ENCODE measurements around the gene GAA. TPM values are rescaled to one million over a fixed set of nuclear protein-coding genes. Genes with fewer than 3 reads are reported as not detected.
"Not testable (repeated sequence)": the region's sequence is repeated elsewhere in the genome, so short reads cannot be mapped to it uniquely, and the experiment has no call there.

GAA gene
- total RNA-seq, 1 experiment from 2014 or later = 131 TPM

- TF ChIP-seq ZBTB33 (IDR thresholded peaks at IDR 0.05; ENCODE audit: extremely low read depth, insufficient replicate concordance, low read length) = no peak
- TF ChIP-seq ATF3 (IDR thresholded peaks at IDR 0.05) = no peak
- TF ChIP-seq RAD21 (IDR thresholded peaks at IDR 0.05; ENCODE audit: low read depth) = no peak
- no peak for TF ChIP-seq CEBPB (IDR thresholded peaks at IDR 0.05; ENCODE audit: low read depth)
- no peak for TF ChIP-seq EGR1 (IDR thresholded peaks at IDR 0.05; ENCODE audit: low read depth)
- no peak for TF ChIP-seq YY1 (IDR thresholded peaks at IDR 0.05; ENCODE audit: extremely low read depth, insufficient replicate concordance, low read depth, low read length)
- no peak for TF ChIP-seq CBX3 (IDR thresholded peaks at IDR 0.05; ENCODE audit: low read depth)
- no peak for TF ChIP-seq ELF1 (IDR thresholded peaks at IDR 0.05; ENCODE audit: borderline replicate concordance, low read depth)
- no peak for TF ChIP-seq ZFX (IDR thresholded peaks at IDR 0.05)
- no peak for TF ChIP-seq EZH2phosphoT487 (IDR thresholded peaks at IDR 0.05; ENCODE audit: borderline replicate concordance)
- no peak for TF ChIP-seq MAX (IDR thresholded peaks at IDR 0.05)
Observed at GRCh38 chr17:80154166-80154565, 52.8 kb downstream of the GAA start (continued).

- intact Hi-C loops (cut with micrococcal nuclease); CTCF ChIA-PET; POLR2A ChIA-PET; H4K20me1 ChIP-seq (ENCODE audit: insufficient read depth); H3K4me3 ChIP-seq (replicated peaks in 1 of 2; ENCODE audit: low read depth in 1 of 2, low read length in 2 of 2); H3K9me3 ChIP-seq (ENCODE audit: control insufficient read depth in 1 of 2, insufficient read depth in 1 of 2, low read depth in 1 of 2, low read length in 2 of 2); DNase-seq (ENCODE audit: low read depth, low spot score); BruUV-seq (replicated peaks); H3K9ac ChIP-seq (ENCODE audit: low read length); H2AFZ ChIP-seq (ENCODE audit: low read depth, low read length, poor library complexity, severe bottlenecking); ATAC-seq; RAD21 ChIA-PET (ENCODE audit: low non-redundant PET in 1 of 2, low total read pairs in 2 of 2, uncharacterized antibody in 2 of 2, unreplicated experiment in 2 of 2); H3K79me2 ChIP-seq (ENCODE audit: insufficient read depth, low read length); H3K27ac ChIP-seq (ENCODE audit: low read depth, low read length); H3K4me2 ChIP-seq (ENCODE audit: low read length); H3K9me2 ChIP-seq (ENCODE audit: insufficient read depth); H3K4me1 ChIP-seq (ENCODE audit: control insufficient read depth in 1 of 2, insufficient read depth in 2 of 2, low read length in 2 of 2); H3K27me3 ChIP-seq (ENCODE audit: insufficient read depth, low read length); H3K36me3 ChIP-seq (ENCODE audit: control insufficient read depth in 1 of 2, insufficient read depth in 2 of 2, low read length in 2 of 2): not testable (repeated sequence)
- TF ChIP-seq CBX3 (IDR thresholded peaks at IDR 0.05; ENCODE audit: low read depth) = peak; percentile 97
Observed at GRCh38 chr17:80155600-80155999, 54.2 kb downstream of the GAA start.

Data from HCT116 (cell line).